GM18526 (cell line): ENCODE data around the gene KLHL40.

Experiments
- POLR2A ChIP-seq: IDR thresholded peaks from 3 replicates; pipeline ENCODE4 v1.6.1; 2011; ENCODE audit not compliant: insufficient read length; ENCODE audit errors: extremely low read depth

Gene KLHL40

DNA sequence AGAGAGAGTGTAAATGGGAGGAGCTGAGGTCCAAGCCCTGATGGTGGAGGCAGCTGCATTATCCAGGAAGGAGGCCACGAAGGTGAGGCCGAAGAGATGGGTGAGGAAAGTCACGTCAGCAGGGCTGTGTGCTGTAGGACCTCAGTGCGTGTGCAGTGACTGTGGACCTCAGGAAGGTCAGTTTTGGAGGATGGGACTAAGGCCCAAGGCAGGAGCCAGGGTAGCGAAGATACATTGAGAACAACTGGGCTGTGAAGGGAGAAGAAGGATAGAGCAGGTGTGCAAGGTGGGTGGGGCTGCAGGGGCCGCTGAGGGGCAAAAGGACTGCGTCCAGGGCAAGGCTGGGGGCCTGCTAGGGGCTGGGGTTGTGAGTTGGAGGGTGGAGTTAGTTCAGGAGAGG lies 4.9 kb downstream of the KLHL40 start:
- no peak for TF ChIP-seq POLR2A

DNA sequence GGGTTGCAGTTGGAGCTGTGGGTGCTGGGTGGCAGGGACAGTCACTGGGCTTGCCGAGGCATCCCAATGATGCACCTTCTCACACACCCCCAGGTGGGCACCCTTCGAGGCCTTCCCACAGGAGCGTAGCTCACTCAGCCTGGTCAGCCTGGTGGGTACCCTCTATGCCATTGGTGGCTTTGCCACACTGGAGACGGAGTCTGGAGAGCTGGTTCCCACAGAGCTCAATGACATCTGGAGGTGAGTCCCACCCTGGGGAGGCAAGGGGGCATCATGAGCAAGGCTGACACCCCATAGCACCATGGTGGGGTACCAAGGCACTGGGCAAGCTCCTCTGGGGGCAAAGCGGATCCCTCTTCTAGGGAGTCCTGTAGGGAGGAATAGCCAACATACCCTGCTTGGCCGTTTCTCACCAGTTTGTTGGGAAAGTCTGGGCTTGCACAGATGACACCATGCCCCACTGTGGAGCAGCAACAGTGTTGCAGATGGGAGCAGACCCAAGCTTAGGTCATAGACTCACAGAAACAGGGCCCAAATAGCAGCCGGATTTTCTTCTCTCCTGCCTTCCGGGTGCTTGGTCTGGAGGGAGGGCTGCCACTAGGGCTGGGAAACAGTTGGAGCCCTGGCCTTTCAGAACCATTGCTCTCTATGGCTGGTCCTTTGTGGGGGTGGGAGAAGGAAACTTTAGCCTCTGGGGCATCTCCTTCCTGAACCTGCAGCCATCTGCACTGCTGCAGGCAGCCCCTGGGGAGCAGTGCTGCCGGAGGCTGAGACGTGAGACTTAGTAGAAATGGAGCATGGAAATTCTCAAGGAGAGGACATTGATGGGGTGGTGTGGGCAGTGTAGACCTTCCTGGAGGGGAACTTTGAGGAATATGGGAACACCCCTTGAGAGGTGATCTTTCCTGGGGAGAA lies 5.7 kb downstream of the KLHL40 start:
- no peak for TF ChIP-seq POLR2A

DNA sequence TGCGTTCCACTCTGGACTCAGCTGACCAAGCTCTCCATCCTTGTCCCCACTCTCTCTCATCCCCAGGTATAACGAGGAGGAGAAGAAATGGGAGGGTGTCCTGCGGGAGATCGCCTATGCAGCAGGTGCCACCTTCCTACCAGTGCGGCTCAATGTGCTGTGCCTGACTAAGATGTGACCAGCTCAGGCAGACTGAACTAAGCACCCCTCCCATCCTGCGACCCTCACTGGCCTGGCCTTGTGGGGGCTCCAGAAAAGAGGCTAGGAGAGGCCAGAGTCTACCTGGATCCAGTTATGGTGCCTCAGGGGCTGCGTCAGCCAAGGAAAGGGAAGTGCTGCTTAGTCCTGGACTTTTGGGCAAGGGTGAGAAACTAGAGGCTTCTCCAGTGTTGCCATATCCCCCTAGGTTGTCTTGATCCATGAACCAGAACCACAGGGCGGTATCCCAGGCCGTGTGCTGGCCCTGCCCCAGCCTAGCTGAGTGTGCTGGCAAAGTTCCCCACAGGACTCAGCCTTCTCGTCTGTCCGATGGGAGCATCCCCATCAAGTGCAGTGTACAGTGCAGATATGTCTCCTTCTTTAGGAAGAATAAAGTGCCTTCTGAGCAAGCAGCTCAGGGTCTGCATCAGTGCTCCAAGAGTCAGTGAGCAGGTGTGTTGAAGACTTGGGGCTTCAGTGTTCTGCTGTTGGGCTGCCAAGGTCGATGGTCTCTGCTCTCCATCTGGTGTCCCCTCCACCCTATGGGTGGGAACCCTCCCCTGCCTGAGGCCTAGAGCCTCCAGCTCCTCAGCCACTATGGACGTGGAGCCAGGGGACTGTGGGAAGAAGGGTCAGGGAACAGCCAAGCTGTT lies 6.7 kb downstream of the KLHL40 start:
- no peak for TF ChIP-seq POLR2A

DNA sequence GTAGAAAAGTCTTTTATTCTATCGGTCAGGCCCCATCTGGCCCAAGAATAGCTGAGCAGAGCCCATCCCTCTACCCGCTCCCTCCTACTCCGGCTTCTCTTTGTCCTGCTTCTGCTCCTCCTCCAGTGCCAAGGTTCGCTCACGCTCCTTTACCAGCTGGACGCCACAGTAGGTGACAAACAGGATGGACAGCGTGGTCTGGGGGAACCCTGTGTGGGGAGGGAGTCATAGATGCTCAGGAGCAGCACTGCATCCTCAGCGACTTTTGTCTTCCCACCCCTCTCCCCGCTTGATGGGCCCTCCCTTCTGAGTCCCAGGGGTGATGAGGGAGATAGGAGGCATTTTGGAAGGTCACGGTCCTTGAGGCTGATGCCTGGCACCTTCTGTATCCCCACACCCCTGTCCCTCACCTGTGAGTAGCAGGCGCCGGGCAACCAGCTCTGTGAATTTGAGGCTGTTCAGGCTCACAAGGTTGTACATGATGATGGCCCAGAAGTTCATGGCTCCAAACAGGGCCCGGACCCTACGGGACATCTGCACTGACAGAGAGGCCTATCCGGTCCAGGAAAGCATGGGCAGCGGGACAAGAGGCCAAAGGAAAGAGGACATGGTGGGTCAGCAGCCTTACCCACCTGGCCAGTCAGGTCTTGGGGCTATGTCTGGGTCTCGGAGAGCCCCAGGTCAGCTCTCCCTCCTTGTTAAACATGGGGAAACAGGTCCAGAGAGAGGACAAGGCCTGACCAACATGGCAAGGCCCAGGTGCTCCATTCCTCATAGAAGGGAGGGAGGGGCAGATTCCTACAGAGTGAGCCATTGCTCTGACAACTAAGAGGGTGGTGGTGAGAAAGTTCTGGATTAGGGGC lies 7.6 kb downstream of the KLHL40 start:
- TF ChIP-seq POLR2A = no peak

DNA sequence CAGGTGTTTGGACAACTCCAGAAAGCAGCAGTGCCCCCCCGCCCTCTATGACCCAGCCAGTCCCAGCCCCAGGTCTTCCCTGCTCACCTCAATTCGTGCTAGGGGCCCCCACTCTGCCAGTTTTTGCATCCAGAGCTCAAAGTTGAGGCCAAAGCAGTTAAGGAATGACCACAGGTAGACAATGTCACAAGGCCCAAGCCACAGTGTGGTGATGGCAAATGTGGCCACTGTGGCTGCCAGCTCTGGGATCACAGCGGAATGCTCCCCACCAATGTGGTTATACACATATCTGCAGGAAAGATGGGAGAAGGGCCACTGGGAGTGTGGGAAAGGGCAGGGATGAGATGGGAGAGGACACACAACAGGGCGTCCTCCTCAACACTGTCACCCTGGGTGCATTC lies 8.2 kb downstream of the KLHL40 start:
- no peak for TF ChIP-seq POLR2A

DNA sequence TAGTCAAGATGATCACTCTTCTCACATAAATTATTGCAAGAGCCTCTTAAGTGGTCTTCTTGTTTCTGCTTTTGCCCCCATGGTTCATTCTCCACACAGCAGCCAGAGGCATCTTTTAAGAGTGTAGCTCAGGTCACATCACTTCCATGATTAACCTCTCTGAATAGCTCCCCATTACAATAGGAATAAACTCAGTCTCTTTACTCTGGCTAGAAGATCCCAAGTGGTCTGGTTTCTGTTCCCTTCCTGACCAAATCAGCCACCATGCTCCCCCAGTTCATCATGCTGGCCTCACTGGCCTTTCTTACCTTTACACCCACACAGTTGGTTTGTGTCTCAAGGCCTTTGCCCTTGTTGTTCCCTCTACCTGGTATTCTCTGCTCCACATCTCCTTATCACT lies 9.0 kb downstream of the KLHL40 start:
- TF ChIP-seq POLR2A = no peak

DNA sequence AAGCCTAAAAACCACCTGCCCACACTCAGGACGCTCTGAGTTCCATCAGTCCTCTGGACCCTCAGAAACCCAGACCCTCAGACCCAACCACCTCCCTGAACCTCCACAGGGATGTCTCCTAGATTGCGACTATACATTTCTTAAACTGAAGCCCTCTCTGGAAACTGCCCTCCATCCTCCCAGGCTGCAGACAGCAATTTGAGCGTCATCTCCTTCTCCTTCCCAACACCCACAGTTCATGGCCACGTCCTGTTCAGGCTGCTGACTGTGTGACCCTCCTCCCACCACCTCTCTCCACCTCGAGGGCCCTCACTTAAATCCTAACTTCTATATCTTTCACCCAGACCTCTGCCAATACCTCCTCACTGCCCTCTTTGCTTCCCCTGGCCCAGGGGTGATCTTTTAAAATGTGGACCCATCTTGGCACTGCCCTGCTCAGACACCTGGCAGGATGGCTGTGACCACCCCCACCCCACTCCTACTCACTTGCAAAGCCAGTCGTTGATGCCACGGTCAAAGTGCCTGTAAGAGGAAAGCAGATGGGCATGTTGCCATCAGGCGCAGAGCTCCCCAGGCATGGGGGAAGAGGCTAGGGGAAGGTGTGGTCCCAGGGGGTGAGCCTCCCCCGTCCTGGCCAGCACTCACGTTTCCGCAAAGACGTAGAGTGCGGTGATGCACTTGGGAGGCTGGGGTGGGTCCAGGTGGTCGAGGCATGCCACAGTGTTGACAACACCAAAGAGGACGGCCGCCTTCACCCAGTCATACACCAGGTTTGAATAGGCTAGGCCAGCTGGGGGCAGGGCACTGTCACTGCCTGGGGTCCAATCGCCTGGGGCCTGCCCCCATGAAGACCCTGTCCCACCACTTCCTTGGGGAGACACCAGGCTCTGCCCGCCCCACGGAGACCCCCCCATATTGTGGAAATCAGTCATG lies 11.3 kb downstream of the KLHL40 start:
- TF ChIP-seq POLR2A = no peak

DNA sequence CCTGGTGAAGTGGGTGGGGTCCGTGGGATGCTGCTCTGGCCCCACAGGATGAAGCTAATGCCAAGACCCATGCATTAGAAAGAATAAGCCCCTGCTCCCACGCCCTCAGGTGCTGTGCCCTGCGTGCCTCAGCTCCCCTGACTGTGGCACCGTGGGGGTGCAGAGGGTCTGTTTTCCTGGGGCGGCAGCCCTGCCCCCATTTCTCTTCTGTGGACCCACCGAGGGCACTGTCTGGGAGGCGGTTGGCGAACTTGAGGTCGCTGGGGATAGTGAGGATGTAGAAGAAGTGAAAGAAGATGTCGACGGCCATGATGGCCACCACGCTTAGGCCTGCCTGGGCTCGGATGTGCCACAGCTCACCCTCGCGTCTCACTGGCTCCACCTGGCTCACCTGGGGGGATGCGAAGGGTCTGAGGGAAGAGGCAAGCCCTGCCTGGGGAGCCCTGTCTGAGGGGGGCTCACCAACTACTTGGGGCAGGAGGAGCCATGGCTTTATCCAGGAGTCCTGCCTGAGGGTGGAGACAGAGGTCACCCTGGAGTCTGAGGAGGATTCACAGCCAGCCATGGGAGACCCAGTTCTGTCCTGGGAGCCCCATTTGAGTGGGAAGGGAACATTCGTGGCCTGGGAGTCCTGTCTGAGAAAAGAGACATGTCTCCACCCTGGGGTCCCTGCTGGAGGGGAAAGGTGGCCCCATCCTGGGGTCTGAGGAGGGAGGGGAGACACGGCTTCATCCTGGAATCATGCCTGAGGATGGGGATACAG lies 12.1 kb downstream of the KLHL40 start:
- no peak for TF ChIP-seq POLR2A

DNA sequence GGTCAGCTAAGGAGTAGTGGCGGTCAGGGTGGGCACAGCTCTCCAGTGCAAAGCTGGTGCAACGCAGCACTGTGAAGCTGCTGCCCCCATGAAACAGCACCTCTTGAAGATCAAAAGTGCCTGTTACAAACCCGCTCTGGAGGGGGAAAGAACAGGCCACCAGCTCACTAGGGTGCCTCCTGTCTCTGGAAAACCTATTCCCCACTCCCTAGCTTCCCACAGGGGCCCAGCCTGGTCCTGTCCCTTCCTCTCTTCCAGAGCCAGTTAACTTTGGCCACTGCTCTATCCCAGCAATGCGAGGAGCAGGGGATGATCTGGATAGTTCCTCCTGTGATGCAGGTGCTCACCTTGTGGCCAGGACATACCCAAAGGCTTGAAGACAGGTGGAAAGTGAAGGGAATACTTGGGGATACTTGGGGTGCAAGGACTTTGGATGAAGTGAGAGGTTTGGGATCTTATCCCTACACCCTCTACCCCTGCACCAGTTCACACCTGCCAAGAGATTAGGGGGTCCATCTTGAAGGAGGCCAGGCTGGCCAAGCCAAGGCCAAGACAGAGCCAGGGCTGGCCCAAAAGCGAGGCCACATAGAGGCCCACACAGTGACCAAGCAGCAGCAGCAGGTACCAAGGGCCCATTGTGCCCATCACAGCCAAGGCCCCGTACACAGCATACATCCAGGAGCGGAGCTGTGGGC lies 13.0 kb downstream of the KLHL40 start:
- no peak for TF ChIP-seq POLR2A

DNA sequence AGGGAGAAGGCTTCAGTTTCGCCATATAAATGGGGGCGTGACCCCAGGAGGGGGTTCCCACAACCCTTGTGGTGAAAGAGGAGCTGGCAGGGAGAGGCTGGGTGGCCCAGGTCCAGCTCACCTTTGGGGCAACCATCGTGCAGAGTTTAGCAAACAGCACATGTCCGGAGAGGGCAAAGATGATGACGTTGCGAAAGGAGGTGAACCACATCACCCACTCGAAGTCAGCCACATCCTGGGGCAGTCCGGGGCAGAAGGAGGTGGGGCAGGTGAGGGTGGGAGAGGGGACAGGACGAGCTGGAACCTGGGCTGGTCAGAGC lies 13.5 kb downstream of the KLHL40 start:
- no peak for TF ChIP-seq POLR2A

DNA sequence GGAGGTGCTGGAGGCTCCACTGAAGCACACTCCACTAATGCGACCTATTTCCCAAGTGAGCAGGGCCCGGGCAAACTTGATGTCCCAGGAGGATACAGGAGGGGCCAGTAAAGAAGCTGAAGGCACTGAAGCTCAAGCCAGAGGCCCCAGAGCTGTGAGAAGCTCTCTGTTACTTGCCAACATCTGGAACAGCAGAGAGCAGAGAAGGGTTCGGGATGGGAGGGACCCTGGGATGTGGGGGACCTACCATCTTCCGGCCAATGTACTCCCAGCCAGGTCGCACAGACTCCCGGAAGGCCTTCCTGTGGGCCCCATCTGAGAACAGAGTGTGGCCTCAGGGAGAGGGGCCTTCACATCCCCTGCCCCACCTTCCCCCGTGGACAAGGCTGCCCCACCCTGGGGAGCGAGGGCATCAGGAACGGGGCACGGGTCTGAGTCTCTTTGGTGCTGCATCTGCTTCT lies 14.2 kb downstream of the KLHL40 start:
- TF ChIP-seq POLR2A = no peak

DNA sequence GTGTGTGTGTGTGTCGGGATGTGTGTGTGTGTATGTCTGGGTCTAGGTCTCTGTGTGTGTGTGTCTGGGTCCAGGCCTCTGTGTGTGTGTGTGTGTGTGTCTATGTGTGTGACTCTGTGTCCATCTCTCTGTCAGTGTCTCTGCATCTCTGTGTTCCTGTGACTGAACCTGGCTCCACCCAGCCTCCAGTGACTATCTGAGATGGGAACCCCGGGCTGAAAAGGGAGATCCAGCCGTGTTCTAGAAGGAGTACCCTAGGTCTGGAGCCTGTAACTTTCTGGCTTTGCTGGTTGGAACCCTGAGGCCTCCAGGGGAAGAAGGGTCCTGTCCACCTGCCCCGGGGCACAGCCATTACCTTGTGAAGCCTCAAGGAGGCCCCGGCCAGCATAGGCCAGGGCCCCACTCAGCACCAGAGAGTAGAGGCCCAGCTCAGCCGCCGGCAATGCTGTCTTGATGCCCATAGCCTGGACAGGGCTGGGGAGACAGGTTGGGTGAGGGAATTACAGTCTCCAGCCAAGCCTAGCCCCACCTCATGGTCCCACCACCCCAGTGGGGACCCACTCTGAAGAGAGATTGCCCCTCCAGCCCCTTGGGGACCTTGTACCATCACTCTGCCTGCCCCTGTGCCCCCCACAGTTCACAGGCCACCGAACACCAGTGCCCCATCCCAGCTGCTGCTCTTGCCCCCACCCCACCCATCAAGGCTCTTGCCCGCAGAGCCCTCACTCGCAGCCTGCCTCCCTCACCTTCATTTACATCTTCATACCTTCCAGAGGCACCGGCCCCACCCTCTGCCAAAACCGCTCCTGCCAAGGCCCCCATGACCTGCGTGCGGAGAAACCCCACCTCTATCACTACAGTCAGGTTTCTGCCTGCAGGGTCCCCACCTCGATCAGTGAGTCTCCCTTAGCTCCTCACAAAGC lies 15.3 kb downstream of the KLHL40 start:
- TF ChIP-seq POLR2A = no peak
